Measurements from ENCODE around the gene BSG. TPM values are rescaled to one million over a fixed set of nuclear protein-coding genes. Genes with fewer than 3 reads are reported as not detected.

Gene BSG
- total and polyA plus RNA-seq, 4 donors: 80.4 to 367 (median 149) TPM

- Histone ChIP-seq H3K4me1 (ENCODE audit: control insufficient read depth in 4 of 4, insufficient read depth in 4 of 4, low read length in 3 of 4) (no peaks in the 10 kb centered on the region), H3K36me3 (ENCODE audit: control insufficient read depth in 4 of 4, insufficient read depth in 3 of 4, low read depth in 1 of 4, low read length in 3 of 4) (peaks cover 7 to 58% (median 31%) of the 10 kb centered on the region in 4 donors), H3K27ac (ENCODE audit: low read depth in 1 of 2, low read length in 2 of 2) (no peak overlapping the region), H3K27me3 (ENCODE audit: control insufficient read depth in 4 of 4, insufficient read depth in 4 of 4, low read length in 3 of 4) (no peaks in the 10 kb centered on the region), H3K9ac (ENCODE audit: low read depth in 1 of 2, low read length in 2 of 2) (no peak overlapping the region), H3K9me3 (ENCODE audit: control insufficient read depth in 4 of 4, low read length in 3 of 4) (no peaks in the 10 kb centered on the region), H3K4me3 (ENCODE audit: low read depth in 1 of 3, low read length in 3 of 3) (no peak overlapping the region)
- DNase-seq (ENCODE audit: low spot score): no peak
- TF ChIP-seq TAF1 (conservative IDR thresholded peaks at IDR 0.05): no peak
- TF ChIP-seq RXRA (IDR thresholded peaks at IDR 0.05): no peak
- TF ChIP-seq YY1 (IDR thresholded peaks at IDR 0.05): no peak
- no peak for TF ChIP-seq FOXA2 (IDR thresholded peaks at IDR 0.05)
- TF ChIP-seq RAD21 (IDR thresholded peaks at IDR 0.05): no peak
- no peak for TF ChIP-seq CTCF (IDR thresholded peaks at IDR 0.05; ENCODE audit: low read depth, low read length, missing input control)
- TF ChIP-seq MAX (IDR thresholded peaks at IDR 0.05): no peak
- 94% methylated on average over 24 of the region's 24 CpGs for WGBS
Observed at GRCh38 chr19:621819-622218, 49.4 kb downstream of the BSG start.

GRCh38 chr19:622666-623065 is 50.3 kb downstream of the BSG start:
- H3K27me3 ChIP-seq (ENCODE audit: control insufficient read depth in 4 of 4, insufficient read depth in 4 of 4, low read length in 3 of 4): no peaks in the 10 kb centered on the region
- no peaks in the 10 kb centered on the region for H3K9me3 ChIP-seq (ENCODE audit: control insufficient read depth in 4 of 4, low read length in 3 of 4)
- no peak overlapping the region for H3K4me3 ChIP-seq (ENCODE audit: low read depth in 1 of 3, low read length in 3 of 3)
- no peaks in the 10 kb centered on the region for H3K4me1 ChIP-seq (ENCODE audit: control insufficient read depth in 4 of 4, insufficient read depth in 4 of 4, low read length in 3 of 4)
- H3K27ac ChIP-seq (ENCODE audit: low read depth in 1 of 2, low read length in 2 of 2): no peak overlapping the region
- TF ChIP-seq CTCF (IDR thresholded peaks at IDR 0.05; ENCODE audit: low read depth, low read length, missing input control) (no peak), TAF1 (conservative IDR thresholded peaks at IDR 0.05) (no peak), RAD21 (IDR thresholded peaks at IDR 0.05) (no peak), SP1 (IDR thresholded peaks at IDR 0.05) (no peak), REST (IDR thresholded peaks at IDR 0.05) (no peak), HNF4A (conservative IDR thresholded peaks at IDR 0.05) (no peak), ZBTB33 (IDR thresholded peaks at IDR 0.05) (no peak)
- no peak overlapping the region for H3K9ac ChIP-seq (ENCODE audit: low read depth in 1 of 2, low read length in 2 of 2)
- 96% methylated on average over 37 of the region's 37 CpGs for WGBS
- DNase-seq (ENCODE audit: low spot score): no peak
- H3K36me3 ChIP-seq (ENCODE audit: control insufficient read depth in 4 of 4, insufficient read depth in 3 of 4, low read depth in 1 of 4, low read length in 3 of 4): peaks cover 7 to 56% (median 30%) of the 10 kb centered on the region in 4 donors
